Epithelial cell of prostate (primary cell): ENCODE measurements around the gene MAP1LC3A.
"Not testable (repeated sequence)": the region's sequence is repeated elsewhere in the genome, so short reads cannot be mapped to it uniquely, and the experiment has no call there.

Experiments
- DNase-seq: peaks from one replicate; pipeline ENCODE4 v3.0.0-alpha.2; 2011; ENCODE audit warnings: low read depth, low spot score
- H3K27ac ChIP-seq: fragments of 450-650 bp; 2 replicates; pipeline ENCODE4 v1.5.1; 2017; ENCODE audit warnings: mild to moderate bottlenecking

Gene MAP1LC3A

GRCh38 chr20:34558320-34559218 is at the start of gene MAP1LC3A:
MAP1LC3A (plus strand) TSS chr20:34558718; CDS start chr20:34558869, 151 bp downstream.
- DNase-seq: peak; percentile 43

GRCh38 chr20:34510575-34510974 is 47.9 kb upstream of the MAP1LC3A start:
- H3K27ac ChIP-seq: no peak overlapping the region
- DNase-seq: no peak

More at GRCh38 chr20:34558320-34559218, at the start of gene MAP1LC3A:
- H3K27ac ChIP-seq: peak within 1 kb of the TSS; percentile 20

DNA sequence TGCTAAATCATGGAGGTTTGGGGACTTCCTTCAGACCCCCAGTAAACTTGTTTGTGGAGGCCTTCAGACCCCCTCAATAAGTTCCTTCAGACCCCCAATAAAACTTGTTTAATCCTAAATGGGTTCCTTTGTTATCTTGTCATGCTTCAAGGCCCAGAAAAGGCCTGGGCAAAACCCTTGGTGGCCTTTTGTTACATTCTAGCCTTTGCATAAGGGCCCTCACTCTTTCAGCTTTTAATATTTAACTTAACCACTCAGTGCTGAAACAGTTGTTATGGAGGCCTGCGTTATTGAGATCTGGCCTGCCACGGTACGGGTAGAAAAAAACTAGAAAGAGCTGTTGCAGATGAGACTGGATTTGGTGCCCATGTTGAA is 46.6 kb upstream of the MAP1LC3A start:
- no peak overlapping the region for H3K27ac ChIP-seq
- DNase-seq: no peak

GRCh38 chr20:34512266-34512954 is 46.1 kb upstream of the MAP1LC3A start:
- DNase-seq: no peak
- no peak overlapping the region for H3K27ac ChIP-seq

DNA sequence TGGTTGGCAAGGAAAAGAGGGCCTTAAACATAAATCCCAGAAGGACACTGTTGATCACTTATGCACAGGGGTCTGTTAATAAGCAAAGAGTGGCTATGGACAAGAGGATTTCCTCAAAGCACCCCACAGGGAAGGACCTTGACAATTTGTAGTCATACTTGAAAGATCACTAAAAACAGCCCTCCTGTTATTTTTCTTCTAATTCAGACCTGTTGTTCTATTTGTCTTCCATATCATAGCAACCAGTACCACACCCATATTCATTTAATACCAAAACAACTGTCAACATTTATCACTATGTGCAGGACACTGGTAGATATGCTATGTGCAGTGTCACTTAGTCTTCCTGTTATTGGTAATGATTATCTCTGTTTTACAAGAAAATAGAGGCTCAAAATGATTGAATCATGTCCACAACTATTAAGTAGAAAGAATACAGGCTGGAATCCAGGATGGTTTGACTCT is 45.5 kb upstream of the MAP1LC3A start:
- H3K27ac ChIP-seq: no peak overlapping the region
- no peak for DNase-seq

GRCh38 chr20:34514034-34514433 is 44.5 kb upstream of the MAP1LC3A start:
- peak overlapping the region; percentile 90 for H3K27ac ChIP-seq
- not testable (repeated sequence) for DNase-seq

- peak overlapping the region; percentile 90 for H3K27ac ChIP-seq
- no peak for DNase-seq
Observed at GRCh38 chr20:34514897-34515483, 43.5 kb upstream of the MAP1LC3A start.

GRCh38 chr20:34515484-34516246 is 42.9 kb upstream of the MAP1LC3A start:
- peak; percentile 36 for DNase-seq
- peak overlapping the region; percentile 90 for H3K27ac ChIP-seq

DNA sequence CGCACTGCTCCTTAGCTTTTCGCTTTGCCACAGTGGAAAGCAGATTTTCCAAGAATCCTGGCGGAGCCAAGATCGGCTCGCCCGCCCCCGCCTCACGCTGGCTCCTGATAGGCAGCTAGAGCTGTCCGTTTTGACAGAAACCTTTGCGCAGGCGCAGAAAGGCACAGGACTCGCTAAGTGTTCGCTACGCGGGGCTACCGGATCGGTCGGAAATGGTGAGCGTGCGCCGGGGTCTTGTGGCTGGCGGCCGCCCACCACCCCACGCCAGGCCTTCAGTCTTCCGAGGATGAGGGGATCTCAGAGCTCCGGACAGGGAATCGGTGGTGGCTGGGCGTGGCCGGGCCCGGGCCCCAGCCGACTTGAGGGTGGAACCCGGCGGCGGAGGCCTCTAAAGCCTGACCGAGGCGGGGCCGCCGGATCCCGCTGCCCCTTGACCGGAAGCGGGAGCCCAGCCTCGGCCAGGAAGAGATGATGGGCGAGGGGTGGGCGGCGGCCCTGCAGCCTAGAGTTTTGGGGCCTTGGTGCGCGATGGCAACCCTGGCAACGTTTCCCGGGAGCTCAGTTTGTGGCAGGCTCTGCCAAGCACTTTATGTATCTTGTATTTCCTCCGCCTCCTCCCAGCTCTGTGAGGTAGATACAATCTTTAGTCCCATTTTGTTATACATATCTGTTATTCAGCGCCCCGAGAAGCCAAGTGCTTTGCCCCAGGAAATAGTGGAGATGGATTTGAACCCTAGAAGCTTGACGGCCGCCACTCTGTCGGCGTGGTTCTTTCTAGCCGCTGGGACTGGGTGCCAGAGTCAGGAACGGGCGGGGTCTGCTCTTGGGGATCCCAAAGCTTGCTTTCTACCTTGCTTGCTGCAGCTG is 42.0 kb upstream of the MAP1LC3A start, which contains the start of gene DYNLRB1:
Gene DYNLRB1 (plus strand): TSS at position 176 of the 867 bp plus-strand sequence. CDS start 37 bp downstream, at position 213.
- peak; percentile 52 for DNase-seq
- peak within 1 kb of the TSS; percentile 90 for H3K27ac ChIP-seq

- DNase-seq: no peak
- peak overlapping the region; percentile 90 for H3K27ac ChIP-seq
Observed at GRCh38 chr20:34517114-34517505, 41.4 kb upstream of the MAP1LC3A start.

DNA sequence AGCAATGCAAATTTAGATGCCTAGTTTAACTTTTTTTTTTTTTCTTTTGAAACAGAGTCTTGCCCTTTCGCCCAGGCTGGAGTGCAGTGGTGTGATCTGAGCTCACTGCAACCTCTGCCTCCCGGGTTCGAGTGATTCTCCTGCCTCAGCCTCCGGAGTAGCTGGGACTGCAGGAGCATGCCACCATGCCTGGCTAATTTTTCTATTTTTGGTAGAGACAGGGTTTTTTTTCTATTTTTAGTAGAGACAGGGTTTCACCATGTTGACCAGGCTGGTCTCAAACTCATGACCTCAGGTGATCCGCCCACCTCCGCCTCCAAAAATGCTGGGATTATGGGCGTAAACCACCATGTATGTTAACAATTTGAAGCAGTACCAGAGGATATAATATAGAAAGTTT is 39.7 kb upstream of the MAP1LC3A start:
- not testable (repeated sequence) for H3K27ac ChIP-seq, DNase-seq

DNA sequence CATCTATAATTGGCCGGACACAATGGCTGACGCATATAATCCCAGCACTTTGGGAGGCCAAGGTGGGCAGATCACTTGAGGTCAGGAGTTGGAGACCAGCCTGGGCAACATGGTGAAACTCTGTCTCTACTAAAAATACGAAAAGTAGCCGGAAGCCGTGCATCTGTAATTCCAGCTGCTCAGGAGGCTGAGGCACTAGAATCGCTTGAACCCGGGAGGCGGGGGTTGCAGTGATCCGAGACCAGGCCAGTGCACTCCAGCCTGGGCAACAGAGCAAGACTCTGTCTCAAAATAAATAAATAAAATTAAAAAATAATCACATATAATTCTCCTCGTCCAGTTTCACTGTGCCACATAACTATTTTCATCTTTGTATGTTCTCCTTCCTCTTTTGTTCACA is 38.7 kb upstream of the MAP1LC3A start:
- DNase-seq, H3K27ac ChIP-seq: not testable (repeated sequence)

DNA sequence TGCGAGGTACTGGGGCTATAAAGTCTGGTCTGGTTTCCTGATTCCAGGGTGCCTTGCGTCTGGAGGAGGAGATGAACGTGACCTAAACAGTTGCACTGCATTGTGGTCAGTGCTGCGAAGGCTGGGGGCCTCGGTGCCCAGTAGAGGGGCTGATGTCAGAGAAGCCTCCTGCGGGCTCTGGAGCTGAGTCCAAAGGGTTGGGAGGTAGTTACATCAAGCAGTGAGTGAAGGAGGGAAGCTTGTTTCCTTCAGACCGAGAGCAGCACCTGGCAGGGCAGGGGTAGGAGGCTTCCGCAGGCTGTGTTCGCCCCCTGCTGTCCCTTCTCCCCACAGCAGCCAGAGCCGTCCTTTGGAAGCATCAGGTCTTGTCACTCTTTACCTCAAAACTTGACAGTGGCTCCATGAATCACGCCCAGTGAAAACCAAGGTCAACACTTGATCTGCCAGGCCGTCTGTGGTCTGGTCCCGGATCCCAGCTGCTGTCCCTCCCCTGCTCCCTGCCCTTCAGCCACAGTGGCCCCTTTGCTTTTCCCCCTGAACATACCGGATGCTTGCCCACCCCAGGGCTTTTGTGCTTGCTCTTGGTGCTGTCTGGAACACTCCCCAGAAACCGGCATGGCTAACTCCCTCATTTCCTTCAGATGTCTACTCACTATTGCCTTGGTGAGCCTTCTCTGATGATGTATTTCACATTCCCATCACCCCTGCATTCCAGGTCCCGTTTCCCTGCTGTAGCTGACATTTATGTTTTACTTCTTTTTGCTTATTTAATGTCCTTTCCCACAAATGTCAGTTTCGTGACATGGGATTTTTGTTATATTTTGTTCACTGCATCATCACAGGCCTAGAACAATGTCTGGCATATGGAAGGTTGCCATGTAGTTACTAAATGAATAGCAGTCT is 35.3 kb upstream of the MAP1LC3A start:
- DNase-seq: no peak
- no peak overlapping the region for H3K27ac ChIP-seq

GRCh38 chr20:34524426-34524825 is 34.1 kb upstream of the MAP1LC3A start:
- DNase-seq: no peak
- peak overlapping the region; percentile 73 for H3K27ac ChIP-seq

DNA sequence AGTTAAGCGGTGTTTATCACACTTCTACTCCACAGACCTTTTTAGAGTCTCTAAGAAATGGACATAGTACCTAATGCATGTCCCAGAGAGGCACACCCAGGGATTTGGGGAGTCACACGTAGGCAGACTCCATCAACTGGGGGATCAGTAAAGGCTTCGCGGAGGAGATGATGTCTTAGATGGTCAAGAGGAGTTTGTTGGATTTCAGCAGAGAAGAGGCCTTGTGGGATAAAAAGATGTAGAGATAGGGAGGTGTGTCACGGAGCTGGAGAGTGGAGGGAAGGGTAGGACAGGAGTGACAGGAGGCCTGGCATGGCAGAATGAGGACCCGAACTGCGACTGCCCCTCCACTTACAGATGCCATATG is 33.2 kb upstream of the MAP1LC3A start:
- peak overlapping the region; percentile 73 for H3K27ac ChIP-seq
- no peak for DNase-seq

GRCh38 chr20:34525709-34526416 is 32.7 kb upstream of the MAP1LC3A start:
- DNase-seq: peak; percentile 99
- peak overlapping the region; percentile 73 for H3K27ac ChIP-seq

GRCh38 chr20:34526466-34526865 is 32.1 kb upstream of the MAP1LC3A start:
- H3K27ac ChIP-seq: peak overlapping the region; percentile 73
- DNase-seq: no peak
